GM18520 (cell line): ENCODE data around the gene ARL15.
"Not testable (repeated sequence)": the region's sequence is repeated elsewhere in the genome, so short reads cannot be mapped to it uniquely, and the experiment has no call there.

Experiments
- ATAC-seq: cut with Tn5 transposase; IDR thresholded peaks from one replicate; pipeline ENCODE4 v1.9.1; 2021; ENCODE audit not compliant: unreplicated experiment

ARL15 gene

GRCh38 chr5:54049144-54049543 is 261.2 kb downstream of the ARL15 start:
- ATAC-seq = no peak

- ATAC-seq = no peak
Measured at GRCh38 chr5:54045077-54045792, 265.1 kb downstream of the ARL15 start.

GRCh38 chr5:54044276-54044675 is 266.1 kb downstream of the ARL15 start:
- ATAC-seq = not testable (repeated sequence)

- no peak for ATAC-seq
Measured at GRCh38 chr5:54040804-54041203, 269.6 kb downstream of the ARL15 start.

GRCh38 chr5:54040018-54040417 is 270.4 kb downstream of the ARL15 start:
- no peak for ATAC-seq

- no peak for ATAC-seq
Measured at GRCh38 chr5:54037205-54037604, 273.2 kb downstream of the ARL15 start.

- ATAC-seq = no peak
Measured at GRCh38 chr5:54030981-54031380, 279.4 kb downstream of the ARL15 start.

GRCh38 chr5:54024466-54024865 is 285.9 kb downstream of the ARL15 start:
- ATAC-seq = no peak

- ATAC-seq = no peak
Measured at GRCh38 chr5:54022223-54022622, 288.1 kb downstream of the ARL15 start.

- no peak for ATAC-seq
Measured at GRCh38 chr5:54021431-54022164, 288.8 kb downstream of the ARL15 start.

GRCh38 chr5:54018438-54018837 is 291.9 kb downstream of the ARL15 start:
- no peak for ATAC-seq

- ATAC-seq = no peak
Measured at GRCh38 chr5:54017580-54017979, 292.8 kb downstream of the ARL15 start.

- no peak for ATAC-seq
Measured at GRCh38 chr5:54013556-54014194, 296.7 kb downstream of the ARL15 start.

GRCh38 chr5:54009828-54010227 is 300.5 kb downstream of the ARL15 start:
- ATAC-seq = no peak

- ATAC-seq = no peak
Measured at GRCh38 chr5:54009357-54009756, 301.0 kb downstream of the ARL15 start.

- ATAC-seq = no peak
Measured at GRCh38 chr5:54007827-54008777, 302.3 kb downstream of the ARL15 start.

GRCh38 chr5:54004697-54005096 is 305.7 kb downstream of the ARL15 start:
- ATAC-seq = no peak

- no peak for ATAC-seq
Measured at GRCh38 chr5:54002779-54003178, 307.6 kb downstream of the ARL15 start.

GRCh38 chr5:54001976-54002775 is 308.2 kb downstream of the ARL15 start:
- ATAC-seq = no peak

- ATAC-seq = no peak
Measured at GRCh38 chr5:54000011-54000410, 310.4 kb downstream of the ARL15 start.
